Gastroesophageal sphincter (tissue), 3 donors: Measurements from ENCODE around the gene CHRM2.

ENCODE experiments used
- POLR2A ChIP-seq, 2 donors: fragments of 450-650 bp; IDR thresholded peaks; one replicate each; pipeline ENCODE4 v1.6.1; 2017; ENCODE audit warnings: antibody characterized with exemption in 2 of 2, mild to moderate bottlenecking in 2 of 2, moderate library complexity in 1 of 2
- TF ChIP-seq, protein P1 (sequence below), 4 experiments: fragments of 200-600 bp in 2 of 4; fragments of 450-650 bp in 2 of 4; sonication (generic) in 1 of 4; IDR thresholded peaks; one replicate each; pipeline ENCODE4 v1.5.1; 2017 to 2019; ENCODE audit warnings: antibody characterized with exemption in 4 of 4, mild to moderate bottlenecking in 2 of 4, moderate library complexity in 2 of 4

DNA sequence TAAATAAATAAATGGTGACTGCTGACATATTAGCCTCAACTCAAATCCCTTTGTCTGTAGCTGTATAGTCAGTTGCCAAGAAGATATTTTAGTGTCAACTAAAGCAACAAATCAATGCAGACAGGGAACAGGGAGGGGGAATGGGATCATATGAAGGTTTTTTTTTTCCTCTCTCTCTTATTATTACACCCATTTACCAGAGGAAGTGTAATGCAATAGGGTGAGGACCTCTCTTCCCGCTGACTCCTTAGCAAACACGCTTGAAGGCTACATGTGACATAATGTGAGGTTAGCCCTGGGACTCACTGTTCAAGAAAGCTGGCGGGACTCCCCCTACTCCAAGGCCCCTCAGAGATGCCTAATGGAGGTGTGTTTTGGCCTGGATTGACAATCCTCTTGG, 88.2 kb downstream of the CHRM2 start:
- no peak for TF ChIP-seq POLR2A (IDR thresholded peaks at IDR 0.05)
- TF ChIP-seq, protein P1, sequence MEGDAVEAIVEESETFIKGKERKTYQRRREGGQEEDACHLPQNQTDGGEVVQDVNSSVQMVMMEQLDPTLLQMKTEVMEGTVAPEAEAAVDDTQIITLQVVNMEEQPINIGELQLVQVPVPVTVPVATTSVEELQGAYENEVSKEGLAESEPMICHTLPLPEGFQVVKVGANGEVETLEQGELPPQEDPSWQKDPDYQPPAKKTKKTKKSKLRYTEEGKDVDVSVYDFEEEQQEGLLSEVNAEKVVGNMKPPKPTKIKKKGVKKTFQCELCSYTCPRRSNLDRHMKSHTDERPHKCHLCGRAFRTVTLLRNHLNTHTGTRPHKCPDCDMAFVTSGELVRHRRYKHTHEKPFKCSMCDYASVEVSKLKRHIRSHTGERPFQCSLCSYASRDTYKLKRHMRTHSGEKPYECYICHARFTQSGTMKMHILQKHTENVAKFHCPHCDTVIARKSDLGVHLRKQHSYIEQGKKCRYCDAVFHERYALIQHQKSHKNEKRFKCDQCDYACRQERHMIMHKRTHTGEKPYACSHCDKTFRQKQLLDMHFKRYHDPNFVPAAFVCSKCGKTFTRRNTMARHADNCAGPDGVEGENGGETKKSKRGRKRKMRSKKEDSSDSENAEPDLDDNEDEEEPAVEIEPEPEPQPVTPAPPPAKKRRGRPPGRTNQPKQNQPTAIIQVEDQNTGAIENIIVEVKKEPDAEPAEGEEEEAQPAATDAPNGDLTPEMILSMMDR (IDR thresholded peaks at IDR 0.05): no peak
